GM23338 (cell line): Measurements from ENCODE around the gene SLC50A1. TPM values are rescaled to one million over a fixed set of nuclear protein-coding genes. Genes with fewer than 3 reads are reported as not detected.

Experiments used
- ATAC-seq: fragments of 200-7000 bp; cut with Tn5 transposase; 3 replicates; pipeline ENCODE4 v1.9.1; 2020
- DNase-seq: peaks from one replicate; pipeline ENCODE4 v3.0.0-alpha.2; 2015; ENCODE audit warnings: low spot score
- H2AFZ ChIP-seq: fragments of 200-600 bp; sonication (generic); 2 replicates; pipeline ENCODE4 v1.8.0; 2016; ENCODE audit warnings: antibody characterized with exemption, mild to moderate bottlenecking, moderate library complexity
- H3F3A ChIP-seq: fragments of 200-600 bp; sonication (generic); replicated peaks from 2 replicates; pipeline ENCODE4 v1.8.0; 2017; ENCODE audit warnings: antibody characterized with exemption, mixed run types, low read depth
- H3K27ac ChIP-seq: fragments of 200-600 bp; sonication (generic); 2 replicates; pipeline ENCODE4 v1.6.1; 2016; ENCODE audit warnings: low read depth
- H3K27me3 ChIP-seq: fragments of 200-600 bp; sonication (generic); 2 replicates; pipeline ENCODE4 v1.8.0; 2016; ENCODE audit warnings: mild to moderate bottlenecking, mixed run types, moderate library complexity; ENCODE audit not compliant: insufficient read depth
- H3K36me3 ChIP-seq: fragments of 200-600 bp; sonication (generic); 2 replicates; pipeline ENCODE4 v1.8.0; 2016; ENCODE audit warnings: mild to moderate bottlenecking; ENCODE audit not compliant: insufficient read depth
- H3K4me1 ChIP-seq: fragments of 200-600 bp; sonication (generic); 2 replicates; pipeline ENCODE4 v1.8.0; 2016; ENCODE audit warnings: mild to moderate bottlenecking, moderate library complexity; ENCODE audit not compliant: insufficient read depth
- H3K4me2 ChIP-seq: fragments of 200-600 bp; sonication (generic); 2 replicates; pipeline ENCODE4 v1.7.1; 2017; ENCODE audit warnings: mixed run types
- H3K4me3 ChIP-seq: fragments of 200-600 bp; sonication (generic); 2 replicates; pipeline ENCODE4 v1.6.1; 2016; ENCODE audit warnings: mixed run types
- H3K79me2 ChIP-seq: fragments of 200-600 bp; sonication (generic); replicated peaks from 2 replicates; pipeline ENCODE4 v1.8.0; 2017; ENCODE audit warnings: mild to moderate bottlenecking; ENCODE audit not compliant: insufficient read depth
- H3K9me2 ChIP-seq: fragments of 200-600 bp; sonication (generic); 2 replicates; pipeline ENCODE4 v1.8.0; 2017; ENCODE audit not compliant: insufficient read depth
- H4K20me1 ChIP-seq: fragments of 200-600 bp; sonication (generic); replicated peaks from 2 replicates; pipeline ENCODE4 v1.8.0; 2017; ENCODE audit warnings: mild to moderate bottlenecking; ENCODE audit not compliant: insufficient read depth
- H3K27ac Mint-ChIP-seq: 2 replicates; pipeline ENCODE4 v1.8.0; 2020; ENCODE audit warnings: inconsistent platforms, mild to moderate bottlenecking, moderate library complexity, mixed read lengths
- H3K27me3 Mint-ChIP-seq: 3 replicates; pipeline ENCODE4 v1.8.0; 2022; ENCODE audit warnings: low read depth, mild to moderate bottlenecking, moderate library complexity, mixed read lengths, inconsistent platforms; ENCODE audit not compliant: insufficient read depth, poor library complexity
- H3K36me3 Mint-ChIP-seq: 3 replicates; pipeline ENCODE4 v1.8.0; 2021; ENCODE audit warnings: low read depth, mild to moderate bottlenecking, inconsistent platforms, moderate library complexity, mixed read lengths
- H3K4me1 Mint-ChIP-seq: 3 replicates; pipeline ENCODE4 v1.8.0; 2020; ENCODE audit warnings: mild to moderate bottlenecking, inconsistent platforms, mixed read lengths
- H3K4me3 Mint-ChIP-seq: 3 replicates; pipeline ENCODE4 v1.8.0; 2021; ENCODE audit warnings: moderate library complexity, mild to moderate bottlenecking, inconsistent platforms, mixed read lengths
- H3K9me3 Mint-ChIP-seq: 3 replicates; pipeline ENCODE4 v1.8.0; 2020; ENCODE audit warnings: moderate library complexity, mild to moderate bottlenecking, inconsistent platforms, mixed read lengths
- CREB1 ChIP-seq: fragments of 250-450 bp; sonication (Bioruptor Pico); IDR thresholded peaks from 2 replicates; pipeline ENCODE4 v1.5.0; 2020; ENCODE audit warnings: low read depth, mild to moderate bottlenecking, moderate library complexity
- ETS1 ChIP-seq: IDR thresholded peaks from 2 replicates; pipeline ENCODE4 v1.6.1; 2016; ENCODE audit warnings: antibody characterized with exemption
- EZH2 ChIP-seq: fragments of 200-600 bp; sonication (generic); IDR thresholded peaks from one replicate; pipeline ENCODE4 v1.8.0; 2017; ENCODE audit warnings: antibody characterized with exemption, mild to moderate bottlenecking, low read depth; ENCODE audit not compliant: unreplicated experiment
- EZH2phosphoT487 ChIP-seq: fragments of 200-600 bp; sonication (generic); IDR thresholded peaks from one replicate; pipeline ENCODE4 v1.8.1; 2018; ENCODE audit warnings: antibody characterized with exemption; ENCODE audit not compliant: unreplicated experiment
- JUNB ChIP-seq: IDR thresholded peaks from one replicate; pipeline ENCODE4 v1.6.1; 2016; ENCODE audit warnings: antibody characterized with exemption; ENCODE audit not compliant: unreplicated experiment
- NANOG ChIP-seq: IDR thresholded peaks from 2 replicates; pipeline ENCODE4 v1.6.1; 2016; ENCODE audit warnings: antibody characterized with exemption, borderline replicate concordance
- ZNF114 ChIP-seq: fragments of 250-450 bp; sonication (Bioruptor Pico); IDR thresholded peaks from 2 replicates; pipeline ENCODE4 v1.5.0; 2020; ENCODE audit warnings: mild to moderate bottlenecking, moderate library complexity
- ZNF331 ChIP-seq: fragments of 250-450 bp; sonication (Bioruptor Pico); IDR thresholded peaks from 2 replicates; pipeline ENCODE4 v1.5.0; 2020; ENCODE audit warnings: low read depth, mild to moderate bottlenecking, moderate library complexity
- polyA plus RNA-seq: library from polyadenylated mRNA; unstranded; fragments of >200 nt; fragmentation: Nextera tagmentation; extraction: Ambion mirVana; gene quantifications from 2 replicates; pipeline ENCODE4 v1.2.1, GENCODE V29; 2016
- total RNA-seq: library from RNA; depleted of rRNA; stranded (reverse); fragments of >200 nt; shearing (Covaris generic); gene quantifications from 2 replicates; pipeline ENCODE4 v1.2.3, GENCODE V29; 2014
- TF ChIP-seq, protein P1 (sequence below): fragments of 250-450 bp; sonication (Bioruptor Pico); IDR thresholded peaks from 2 replicates; pipeline ENCODE4 v1.5.0; 2020; ENCODE audit warnings: mild to moderate bottlenecking, moderate library complexity
- TF ChIP-seq, protein P2 (sequence below), 2 experiments: fragments of 200-600 bp in 1 of 2; sonication (generic) in 1 of 2; conservative IDR thresholded peaks; 2 replicates each; pipeline versions ENCODE4 v1.5.1 to v1.6.1; 2016 to 2017; ENCODE audit warnings: antibody characterized with exemption in 2 of 2, low read depth in 2 of 2, mild to moderate bottlenecking in 2 of 2, moderate library complexity in 1 of 2

The SLC50A1 gene
- total and polyA plus RNA-seq, 2 experiments from 2014 or later = 30.0 to 63.9 TPM

- peak overlapping the region; percentile 72; the same call in 1 of the 2 replicates for H2AFZ ChIP-seq
- Mint-ChIP-seq H3K27me3 (peaks cover 62% of the 10 kb centered on the region), H3K4me3 (peak overlapping the region; percentile 80), H3K36me3 (peaks cover 11% of the 10 kb centered on the region), H3K27ac (0 out of 2 replicates have a peak overlapping the region, but pooled peaks have one; percentile 72), H3K4me1 (peaks cover 52% of the 10 kb centered on the region), H3K9me3 (no peaks in the 10 kb centered on the region)
- TF ChIP-seq ZNF114 (CRISPR knock-in tag) = no peak
- H3F3A ChIP-seq = peaks cover 16% of the 10 kb centered on the region
- peak overlapping the region; percentile 72 for H3K4me3 ChIP-seq
- H4K20me1 ChIP-seq = no peaks in the 10 kb centered on the region
- ATAC-seq (peak; percentile 4), DNase-seq (peak; percentile 63)
- H3K4me2 ChIP-seq = peak overlapping the region; percentile 95
- H3K79me2 ChIP-seq = no peaks in the 10 kb centered on the region
- H3K36me3 ChIP-seq = no peaks in the 10 kb centered on the region
- H3K4me1 ChIP-seq = peaks cover 46% of the 10 kb centered on the region
- no peaks in the 10 kb centered on the region for H3K9me2 ChIP-seq
- peak overlapping the region; percentile 69; the same call in 1 of the 2 replicates for H3K27ac ChIP-seq
- H3K27me3 ChIP-seq = peaks cover 59% of the 10 kb centered on the region
Observed at GRCh38 chr1:155130272-155131006, 5.2 kb upstream of the SLC50A1 start.

GRCh38 chr1:155131285-155131684 is 4.4 kb upstream of the SLC50A1 start:
- Histone ChIP-seq H3K4me1 (peaks cover 38% of the 10 kb centered on the region), H3K27me3 (peaks cover 51% of the 10 kb centered on the region), H3K27ac (no peak overlapping the region), H3K4me3 (no peak overlapping the region), H2AFZ (no peak overlapping the region), H3K4me2 (no peak overlapping the region), H3F3A (peaks cover 17% of the 10 kb centered on the region), H4K20me1 (no peaks in the 10 kb centered on the region), H3K79me2 (no peaks in the 10 kb centered on the region), H3K9me2 (no peaks in the 10 kb centered on the region), H3K36me3 (no peaks in the 10 kb centered on the region)
- H3K36me3 Mint-ChIP-seq = peaks cover 11% of the 10 kb centered on the region
- DNase-seq (no peak), ATAC-seq (no peak)
- H3K27me3 Mint-ChIP-seq = peaks cover 58% of the 10 kb centered on the region
- H3K9me3 Mint-ChIP-seq = no peaks in the 10 kb centered on the region
- H3K4me3 Mint-ChIP-seq = no peak overlapping the region; the same call in 2 of the 3 replicates
- H3K4me1 Mint-ChIP-seq = peaks cover 48% of the 10 kb centered on the region
- H3K27ac Mint-ChIP-seq = no peak overlapping the region
- no peak for TF ChIP-seq EZH2
- TF ChIP-seq ZNF114 (CRISPR knock-in tag) = no peak
- no peak for TF ChIP-seq JUNB
- no peak for TF ChIP-seq CREB1
- no peak for TF ChIP-seq EZH2phosphoT487
- TF ChIP-seq ETS1 = no peak
- TF ChIP-seq, protein P1, sequence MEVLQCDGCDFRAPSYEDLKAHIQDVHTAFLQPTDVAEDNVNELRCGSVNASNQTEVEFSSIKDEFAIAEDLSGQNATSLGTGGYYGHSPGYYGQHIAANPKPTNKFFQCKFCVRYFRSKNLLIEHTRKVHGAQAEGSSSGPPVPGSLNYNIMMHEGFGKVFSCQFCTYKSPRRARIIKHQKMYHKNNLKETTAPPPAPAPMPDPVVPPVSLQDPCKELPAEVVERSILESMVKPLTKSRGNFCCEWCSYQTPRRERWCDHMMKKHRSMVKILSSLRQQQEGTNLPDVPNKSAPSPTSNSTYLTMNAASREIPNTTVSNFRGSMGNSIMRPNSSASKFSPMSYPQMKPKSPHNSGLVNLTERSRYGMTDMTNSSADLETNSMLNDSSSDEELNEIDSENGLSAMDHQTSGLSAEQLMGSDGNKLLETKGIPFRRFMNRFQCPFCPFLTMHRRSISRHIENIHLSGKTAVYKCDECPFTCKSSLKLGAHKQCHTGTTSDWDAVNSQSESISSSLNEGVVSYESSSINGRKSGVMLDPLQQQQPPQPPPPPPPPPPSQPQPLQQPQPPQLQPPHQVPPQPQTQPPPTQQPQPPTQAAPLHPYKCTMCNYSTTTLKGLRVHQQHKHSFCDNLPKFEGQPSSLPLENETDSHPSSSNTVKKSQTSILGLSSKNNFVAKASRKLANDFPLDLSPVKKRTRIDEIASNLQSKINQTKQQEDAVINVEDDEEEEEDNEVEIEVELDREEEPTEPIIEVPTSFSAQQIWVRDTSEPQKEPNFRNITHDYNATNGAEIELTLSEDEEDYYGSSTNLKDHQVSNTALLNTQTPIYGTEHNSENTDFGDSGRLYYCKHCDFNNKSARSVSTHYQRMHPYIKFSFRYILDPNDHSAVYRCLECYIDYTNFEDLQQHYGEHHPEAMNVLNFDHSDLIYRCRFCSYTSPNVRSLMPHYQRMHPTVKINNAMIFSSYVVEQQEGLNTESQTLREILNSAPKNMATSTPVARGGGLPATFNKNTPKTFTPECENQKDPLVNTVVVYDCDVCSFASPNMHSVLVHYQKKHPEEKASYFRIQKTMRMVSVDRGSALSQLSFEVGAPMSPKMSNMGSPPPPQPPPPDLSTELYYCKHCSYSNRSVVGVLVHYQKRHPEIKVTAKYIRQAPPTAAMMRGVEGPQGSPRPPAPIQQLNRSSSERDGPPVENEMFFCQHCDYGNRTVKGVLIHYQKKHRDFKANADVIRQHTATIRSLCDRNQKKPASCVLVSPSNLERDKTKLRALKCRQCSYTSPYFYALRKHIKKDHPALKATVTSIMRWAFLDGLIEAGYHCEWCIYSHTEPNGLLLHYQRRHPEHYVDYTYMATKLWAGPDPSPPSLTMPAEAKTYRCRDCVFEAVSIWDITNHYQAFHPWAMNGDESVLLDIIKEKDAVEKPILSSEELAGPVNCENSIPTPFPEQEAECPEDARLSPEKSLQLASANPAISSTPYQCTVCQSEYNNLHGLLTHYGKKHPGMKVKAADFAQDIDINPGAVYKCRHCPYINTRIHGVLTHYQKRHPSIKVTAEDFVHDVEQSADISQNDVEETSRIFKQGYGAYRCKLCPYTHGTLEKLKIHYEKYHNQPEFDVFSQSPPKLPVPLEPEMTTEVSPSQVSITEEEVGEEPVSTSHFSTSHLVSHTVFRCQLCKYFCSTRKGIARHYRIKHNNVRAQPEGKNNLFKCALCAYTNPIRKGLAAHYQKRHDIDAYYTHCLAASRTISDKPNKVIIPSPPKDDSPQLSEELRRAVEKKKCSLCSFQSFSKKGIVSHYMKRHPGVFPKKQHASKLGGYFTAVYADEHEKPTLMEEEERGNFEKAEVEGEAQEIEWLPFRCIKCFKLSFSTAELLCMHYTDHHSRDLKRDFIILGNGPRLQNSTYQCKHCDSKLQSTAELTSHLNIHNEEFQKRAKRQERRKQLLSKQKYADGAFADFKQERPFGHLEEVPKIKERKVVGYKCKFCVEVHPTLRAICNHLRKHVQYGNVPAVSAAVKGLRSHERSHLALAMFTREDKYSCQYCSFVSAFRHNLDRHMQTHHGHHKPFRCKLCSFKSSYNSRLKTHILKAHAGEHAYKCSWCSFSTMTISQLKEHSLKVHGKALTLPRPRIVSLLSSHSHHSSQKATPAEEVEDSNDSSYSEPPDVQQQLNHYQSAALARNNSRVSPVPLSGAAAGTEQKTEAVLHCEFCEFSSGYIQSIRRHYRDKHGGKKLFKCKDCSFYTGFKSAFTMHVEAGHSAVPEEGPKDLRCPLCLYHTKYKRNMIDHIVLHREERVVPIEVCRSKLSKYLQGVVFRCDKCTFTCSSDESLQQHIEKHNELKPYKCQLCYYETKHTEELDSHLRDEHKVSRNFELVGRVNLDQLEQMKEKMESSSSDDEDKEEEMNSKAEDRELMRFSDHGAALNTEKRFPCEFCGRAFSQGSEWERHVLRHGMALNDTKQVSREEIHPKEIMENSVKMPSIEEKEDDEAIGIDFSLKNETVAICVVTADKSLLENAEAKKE (CRISPR knock-in tag) = no peak
- TF ChIP-seq, protein P2, sequence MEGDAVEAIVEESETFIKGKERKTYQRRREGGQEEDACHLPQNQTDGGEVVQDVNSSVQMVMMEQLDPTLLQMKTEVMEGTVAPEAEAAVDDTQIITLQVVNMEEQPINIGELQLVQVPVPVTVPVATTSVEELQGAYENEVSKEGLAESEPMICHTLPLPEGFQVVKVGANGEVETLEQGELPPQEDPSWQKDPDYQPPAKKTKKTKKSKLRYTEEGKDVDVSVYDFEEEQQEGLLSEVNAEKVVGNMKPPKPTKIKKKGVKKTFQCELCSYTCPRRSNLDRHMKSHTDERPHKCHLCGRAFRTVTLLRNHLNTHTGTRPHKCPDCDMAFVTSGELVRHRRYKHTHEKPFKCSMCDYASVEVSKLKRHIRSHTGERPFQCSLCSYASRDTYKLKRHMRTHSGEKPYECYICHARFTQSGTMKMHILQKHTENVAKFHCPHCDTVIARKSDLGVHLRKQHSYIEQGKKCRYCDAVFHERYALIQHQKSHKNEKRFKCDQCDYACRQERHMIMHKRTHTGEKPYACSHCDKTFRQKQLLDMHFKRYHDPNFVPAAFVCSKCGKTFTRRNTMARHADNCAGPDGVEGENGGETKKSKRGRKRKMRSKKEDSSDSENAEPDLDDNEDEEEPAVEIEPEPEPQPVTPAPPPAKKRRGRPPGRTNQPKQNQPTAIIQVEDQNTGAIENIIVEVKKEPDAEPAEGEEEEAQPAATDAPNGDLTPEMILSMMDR (conservative IDR thresholded peaks at IDR 0.05; ENCODE audit: low read depth in 2 of 2) = no peak
- TF ChIP-seq NANOG = no peak
- no peak for TF ChIP-seq ZNF331 (CRISPR knock-in tag)
